ENCODE measurements around the gene EML2.
"Not testable (repeated sequence)": the region's sequence is repeated elsewhere in the genome, so short reads cannot be mapped to it uniquely, and the experiment has no call there.

The EML2 gene

GRCh38 chr19:45621389-45621788 lies 17.8 kb downstream of the EML2 start:
- Histone ChIP-seq H3K4me1 (ENCODE audit: control insufficient read depth in 1 of 2, insufficient read depth in 1 of 2, low read depth in 1 of 2, low read length in 1 of 2) (no peaks in the 10 kb centered on the region), H3K9me3 (no peaks in the 10 kb centered on the region), H3K27me3 (no peaks in the 10 kb centered on the region), H3K4me3 (ENCODE audit: low read depth in 1 of 2, low read length in 1 of 2) (no peak overlapping the region), H3K36me3 (peaks cover 89% of the 10 kb centered on the region), H3K27ac (no peak overlapping the region)
- TF ChIP-seq CTCF (IDR thresholded peaks at IDR 0.05): no peak

GRCh38 chr19:45616704-45617017 lies 22.5 kb downstream of the EML2 start:
- H3K4me3 ChIP-seq (ENCODE audit: low read depth in 1 of 2, low read length in 1 of 2): no peak overlapping the region
- peaks cover 0 to 3% of the 10 kb centered on the region in 2 experiments for H3K4me1 ChIP-seq (ENCODE audit: control insufficient read depth in 1 of 2, insufficient read depth in 1 of 2, low read depth in 1 of 2, low read length in 1 of 2)
- no peaks in the 10 kb centered on the region for H3K9me3 ChIP-seq
- H3K27ac ChIP-seq: no peak overlapping the region
- no peaks in the 10 kb centered on the region for H3K27me3 ChIP-seq
- peaks cover 97% of the 10 kb centered on the region for H3K36me3 ChIP-seq
- no peak for TF ChIP-seq CTCF (IDR thresholded peaks at IDR 0.05)

GRCh38 chr19:45615795-45616703 lies 23.1 kb downstream of the EML2 start:
- Histone ChIP-seq H3K36me3 (peaks cover 97% of the 10 kb centered on the region), H3K27ac (no peak overlapping the region), H3K4me3 (ENCODE audit: low read depth in 1 of 2, low read length in 1 of 2) (no peak overlapping the region), H3K27me3 (no peaks in the 10 kb centered on the region), H3K9me3 (no peaks in the 10 kb centered on the region), H3K4me1 (ENCODE audit: control insufficient read depth in 1 of 2, insufficient read depth in 1 of 2, low read depth in 1 of 2, low read length in 1 of 2) (peaks cover 0 to 3% of the 10 kb centered on the region in 2 experiments)
- no peak for TF ChIP-seq CTCF (IDR thresholded peaks at IDR 0.05)

DNA sequence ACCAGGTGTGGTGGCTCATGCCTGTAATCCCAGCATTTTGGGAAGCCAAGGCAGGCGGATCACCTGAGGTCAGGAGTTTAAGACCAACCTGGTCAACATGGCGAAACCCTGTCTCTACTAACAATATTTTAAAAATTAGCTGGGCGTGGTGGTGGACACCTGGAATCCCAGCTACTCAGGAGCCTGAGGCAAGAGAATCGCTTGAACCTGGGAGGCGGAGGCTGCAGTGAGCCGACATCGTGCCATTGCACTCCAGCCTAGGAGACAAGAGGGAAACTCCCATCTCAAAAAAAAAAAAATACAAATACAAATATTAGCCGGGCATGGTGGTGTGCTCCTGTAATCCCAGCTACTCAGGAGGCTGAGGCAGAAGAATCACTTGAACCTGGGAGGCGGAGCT lies 24.1 kb downstream of the EML2 start:
- H3K27me3 ChIP-seq; H3K27ac ChIP-seq; H3K9me3 ChIP-seq; H3K4me3 ChIP-seq (ENCODE audit: low read depth in 1 of 2, low read length in 1 of 2); H3K4me1 ChIP-seq (ENCODE audit: control insufficient read depth in 1 of 2, insufficient read depth in 1 of 2, low read depth in 1 of 2, low read length in 1 of 2): not testable (repeated sequence)
- H3K36me3 ChIP-seq: peaks cover 97% of the 10 kb centered on the region

DNA sequence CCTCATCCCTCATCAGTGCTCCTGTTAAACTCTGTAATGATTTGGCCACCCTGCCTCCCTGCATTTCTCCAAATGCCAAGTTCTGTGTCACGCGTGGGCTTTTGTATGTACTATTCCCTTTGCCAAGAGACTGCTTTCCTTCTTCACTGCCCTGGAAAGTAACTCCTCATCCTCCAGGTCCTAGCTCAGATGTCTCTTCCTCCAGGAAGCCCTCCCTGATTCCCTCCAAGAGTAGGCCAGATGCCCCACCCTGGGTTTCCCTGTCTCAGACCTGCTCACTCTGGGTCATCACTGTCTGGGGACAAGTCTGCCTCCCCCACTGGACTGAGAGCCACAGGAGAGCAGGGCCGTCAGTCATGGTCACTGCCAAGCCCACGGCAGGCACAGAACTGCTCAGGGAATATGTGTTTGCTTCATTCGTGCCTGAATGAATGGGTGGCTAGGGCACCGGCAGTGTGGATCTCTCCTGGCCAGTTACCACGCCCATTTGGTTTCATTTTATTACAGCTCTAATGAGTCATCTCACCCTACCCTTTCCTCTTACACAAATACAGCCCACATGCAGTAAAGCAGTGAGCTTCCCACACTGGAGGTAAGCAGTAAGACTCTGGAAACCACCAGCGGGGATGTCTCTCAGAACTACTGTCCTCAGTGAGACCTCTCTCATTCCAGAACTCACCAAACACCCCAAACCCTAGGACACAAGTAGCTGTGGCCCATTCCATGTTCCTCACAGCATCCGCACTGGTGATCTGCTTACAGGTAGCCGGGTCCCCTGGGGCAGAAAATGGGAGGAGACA lies 25.1 kb downstream of the EML2 start:
- TF ChIP-seq CTCF (IDR thresholded peaks at IDR 0.05): no peak
- Histone ChIP-seq H3K27me3 (no peaks in the 10 kb centered on the region), H3K9me3 (no peaks in the 10 kb centered on the region), H3K4me3 (ENCODE audit: low read depth in 1 of 2, low read length in 1 of 2) (no peak overlapping the region), H3K36me3 (peaks cover 97% of the 10 kb centered on the region), H3K27ac (no peak overlapping the region), H3K4me1 (ENCODE audit: control insufficient read depth in 1 of 2, insufficient read depth in 1 of 2, low read depth in 1 of 2, low read length in 1 of 2) (peaks cover 0 to 3% of the 10 kb centered on the region in 2 experiments)

DNA sequence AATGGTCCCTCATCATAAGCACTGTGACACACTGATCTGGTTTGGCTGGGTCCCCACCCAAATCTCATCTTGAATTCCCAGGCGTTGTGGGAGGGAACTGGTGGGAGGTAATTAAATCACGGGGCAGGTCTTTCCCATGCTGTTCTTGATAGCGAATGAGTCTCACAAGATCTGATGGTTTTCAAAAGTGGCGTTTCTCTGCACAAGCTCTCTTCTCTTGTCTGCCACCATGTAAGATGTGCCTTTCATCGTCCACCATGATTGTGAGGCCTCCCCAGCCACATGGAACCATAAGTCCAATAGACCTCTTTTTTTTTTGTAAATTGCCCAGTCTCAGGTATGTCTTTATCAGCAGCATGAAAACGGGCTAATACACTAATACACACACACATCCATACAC lies 30.2 kb downstream of the EML2 start:
- no peaks in the 10 kb centered on the region for H3K9me3 ChIP-seq
- peaks cover 18% of the 10 kb centered on the region for H3K27me3 ChIP-seq
- peaks cover 6 to 11% of the 10 kb centered on the region in 2 experiments for H3K4me1 ChIP-seq (ENCODE audit: control insufficient read depth in 1 of 2, insufficient read depth in 1 of 2, low read depth in 1 of 2, low read length in 1 of 2)
- TF ChIP-seq CTCF (IDR thresholded peaks at IDR 0.05): no peak
- peaks cover 49% of the 10 kb centered on the region for H3K36me3 ChIP-seq
- no peak overlapping the region for H3K27ac ChIP-seq
- no peak overlapping the region for H3K4me3 ChIP-seq (ENCODE audit: low read depth in 1 of 2, low read length in 1 of 2)
